Measurements from ENCODE around the gene TNFRSF8. TPM values are rescaled to one million over a fixed set of nuclear protein-coding genes. Genes with fewer than 3 reads are reported as not detected.

The TNFRSF8 gene
- total and polyA plus RNA-seq, 2 of the 13 experiments (the other 11 are each of a cell fraction or from before 2014, with no cell fraction given) = not detected

DNA sequence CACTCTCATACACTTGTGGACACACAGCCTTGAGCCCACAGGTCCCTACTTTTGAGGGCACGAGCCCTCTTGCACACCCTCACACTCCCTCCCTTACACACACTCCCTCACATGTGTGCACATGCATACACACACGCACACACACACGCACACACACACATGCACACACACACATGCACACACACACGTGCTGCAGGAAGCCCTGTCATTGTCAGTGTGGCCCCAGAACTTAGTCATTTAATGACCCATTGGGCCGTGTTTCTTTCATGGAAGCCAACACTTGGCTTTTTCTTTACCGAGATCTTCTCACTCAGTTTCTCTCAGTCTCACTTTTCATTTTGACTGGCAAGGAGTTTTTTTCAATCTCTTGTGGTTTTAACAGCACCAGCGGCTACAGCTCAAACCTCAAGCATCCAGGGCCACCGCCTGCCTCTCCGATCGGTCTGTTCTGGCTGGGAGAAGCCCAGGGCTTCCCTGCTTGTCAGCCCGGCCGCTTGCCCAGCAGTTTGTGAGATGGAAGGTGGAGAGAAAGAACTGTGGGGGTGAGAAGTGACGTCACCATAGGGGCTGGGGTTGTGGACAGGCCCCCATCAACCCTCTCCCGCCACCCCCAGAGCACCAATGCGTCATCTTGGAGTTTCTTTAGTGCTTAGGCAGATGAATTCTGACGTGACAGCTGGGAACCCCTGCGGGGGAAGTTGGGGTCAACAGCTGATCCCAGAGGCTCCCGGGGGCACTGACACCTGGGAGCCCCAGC is 15.8 kb upstream of the TNFRSF8 start:
- no TSS peak for BruUV-seq (replicated peaks)
- H3K27me3 ChIP-seq (ENCODE audit: control insufficient read depth in 1 of 2, insufficient read depth in 2 of 2, low read length in 2 of 2) = peaks cover 5 to 22% of the 10 kb centered on the region in 2 experiments
- 18% methylated on average over 17 of the region's 18 CpGs for whole genome bisulfite sequencing (ENCODE audit: low lambda C conversion rate)
- POLR2A ChIA-PET = no interaction called here
- CTCF ChIA-PET (ENCODE audit: low intra/inter-chr PET ratio, low total read pairs) = no interaction called here
- no peak overlapping the region for H2AFZ ChIP-seq (ENCODE audit: low read length)
- no peaks in the 10 kb centered on the region for H4K20me1 ChIP-seq (ENCODE audit: insufficient read depth, low read length)
- no peak overlapping the region for H3K4me3 ChIP-seq (replicated peaks in 1 of 3; ENCODE audit: insufficient read depth in 1 of 3, low read depth in 2 of 3, low read length in 3 of 3)
- no peak for DNase-seq (ENCODE audit: low spot score)
- in situ Hi-C loops (cut with HindIII; ENCODE audit: extremely low pct_ligation_motif_present, low pct_unique_long_range_greater_than_20kb) (no loop called here), intact Hi-C loops (cut with micrococcal nuclease; ENCODE audit: unreplicated experiment) (no loop called here)
- no peaks in the 10 kb centered on the region for H3K79me2 ChIP-seq (ENCODE audit: insufficient read depth, low read length)
- peaks cover 15% of the 10 kb centered on the region for H3K4me1 ChIP-seq (ENCODE audit: insufficient read depth, low read length)
- no peak overlapping the region for H3K27ac ChIP-seq (ENCODE audit: extremely low read length, insufficient read depth, low read length)
- no peak for TF ChIP-seq ELF4 (CRISPR knock-in tag; IDR thresholded peaks at IDR 0.05; ENCODE audit: borderline replicate concordance)
- TF ChIP-seq KLF12 (CRISPR knock-in tag; IDR thresholded peaks at IDR 0.05; ENCODE audit: borderline replicate concordance) = no peak
- no peak for TF ChIP-seq ATF7-NPFF (CRISPR knock-in tag; IDR thresholded peaks at IDR 0.05; ENCODE audit: low read depth)
- TF ChIP-seq, protein P1, sequence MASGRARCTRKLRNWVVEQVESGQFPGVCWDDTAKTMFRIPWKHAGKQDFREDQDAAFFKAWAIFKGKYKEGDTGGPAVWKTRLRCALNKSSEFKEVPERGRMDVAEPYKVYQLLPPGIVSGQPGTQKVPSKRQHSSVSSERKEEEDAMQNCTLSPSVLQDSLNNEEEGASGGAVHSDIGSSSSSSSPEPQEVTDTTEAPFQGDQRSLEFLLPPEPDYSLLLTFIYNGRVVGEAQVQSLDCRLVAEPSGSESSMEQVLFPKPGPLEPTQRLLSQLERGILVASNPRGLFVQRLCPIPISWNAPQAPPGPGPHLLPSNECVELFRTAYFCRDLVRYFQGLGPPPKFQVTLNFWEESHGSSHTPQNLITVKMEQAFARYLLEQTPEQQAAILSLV (CRISPR knock-in tag; IDR thresholded peaks at IDR 0.05; ENCODE audit: borderline replicate concordance) = no peak
- no peak for TF ChIP-seq NFATC3 (CRISPR knock-in tag; IDR thresholded peaks at IDR 0.05)
- no peak for TF ChIP-seq GABPB1 (CRISPR knock-in tag; IDR thresholded peaks at IDR 0.05)
- TF ChIP-seq, protein P2, sequence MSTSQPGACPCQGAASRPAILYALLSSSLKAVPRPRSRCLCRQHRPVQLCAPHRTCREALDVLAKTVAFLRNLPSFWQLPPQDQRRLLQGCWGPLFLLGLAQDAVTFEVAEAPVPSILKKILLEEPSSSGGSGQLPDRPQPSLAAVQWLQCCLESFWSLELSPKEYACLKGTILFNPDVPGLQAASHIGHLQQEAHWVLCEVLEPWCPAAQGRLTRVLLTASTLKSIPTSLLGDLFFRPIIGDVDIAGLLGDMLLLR (CRISPR knock-in tag; IDR thresholded peaks at IDR 0.05) = no peak
- TF ChIP-seq ZNF18 (CRISPR knock-in tag; IDR thresholded peaks at IDR 0.05; ENCODE audit: insufficient replicate concordance) = no peak
- no peak for TF ChIP-seq ZNF354B (CRISPR knock-in tag; IDR thresholded peaks at IDR 0.05)
- TF ChIP-seq NR2C2 (CRISPR knock-in tag; IDR thresholded peaks at IDR 0.05; ENCODE audit: borderline replicate concordance) = no peak
- TF ChIP-seq, protein P3, sequence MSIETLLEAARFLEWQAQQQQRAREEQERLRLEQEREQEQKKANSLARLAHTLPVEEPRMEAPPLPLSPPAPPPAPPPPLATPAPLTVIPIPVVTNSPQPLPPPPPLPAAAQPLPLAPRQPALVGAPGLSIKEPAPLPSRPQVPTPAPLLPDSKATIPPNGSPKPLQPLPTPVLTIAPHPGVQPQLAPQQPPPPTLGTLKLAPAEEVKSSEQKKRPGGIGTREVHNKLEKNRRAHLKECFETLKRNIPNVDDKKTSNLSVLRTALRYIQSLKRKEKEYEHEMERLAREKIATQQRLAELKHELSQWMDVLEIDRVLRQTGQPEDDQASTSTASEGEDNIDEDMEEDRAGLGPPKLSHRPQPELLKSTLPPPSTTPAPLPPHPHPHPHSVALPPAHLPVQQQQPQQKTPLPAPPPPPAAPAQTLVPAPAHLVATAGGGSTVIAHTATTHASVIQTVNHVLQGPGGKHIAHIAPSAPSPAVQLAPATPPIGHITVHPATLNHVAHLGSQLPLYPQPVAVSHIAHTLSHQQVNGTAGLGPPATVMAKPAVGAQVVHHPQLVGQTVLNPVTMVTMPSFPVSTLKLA (IDR thresholded peaks at IDR 0.05) = peak; percentile 57
- no peak for TF ChIP-seq ZNF839 (CRISPR knock-in tag; IDR thresholded peaks at IDR 0.05; ENCODE audit: borderline replicate concordance)
- TF ChIP-seq CREB1 (IDR thresholded peaks at IDR 0.05) = peak; percentile 95
- no peak for TF ChIP-seq CREB1 (CRISPR knock-in tag; IDR thresholded peaks at IDR 0.05)
- no peak for TF ChIP-seq ZBTB25 (CRISPR knock-in tag; IDR thresholded peaks at IDR 0.05)
- peak; percentile 96 for TF ChIP-seq ATF7 (IDR thresholded peaks at IDR 0.05)
- TF ChIP-seq ATF7 (CRISPR knock-in tag; IDR thresholded peaks at IDR 0.05) = no peak
- TF ChIP-seq ZNF333 (CRISPR knock-in tag; IDR thresholded peaks at IDR 0.05; ENCODE audit: borderline replicate concordance) = no peak
- TF ChIP-seq ZNF562 (CRISPR knock-in tag; IDR thresholded peaks at IDR 0.05; ENCODE audit: borderline replicate concordance) = no peak
- no peak for FAIRE-seq
- H3K9me3 ChIP-seq (ENCODE audit: low read length) = no peaks in the 10 kb centered on the region
- H3K36me3 ChIP-seq (replicated peaks in 1 of 2; ENCODE audit: control insufficient read depth in 1 of 2, insufficient read depth in 2 of 2, low read length in 2 of 2) = no peaks in the 10 kb centered on the region
- no peak overlapping the region for H3K4me2 ChIP-seq (ENCODE audit: low read depth, low read length)
- no peak overlapping the region for H3K9ac ChIP-seq (ENCODE audit: insufficient read depth, low read depth, low read length)
- ATAC-seq = no peak
